GM18526 (cell line): Measurements from ENCODE around the gene ATP8B1.

Source experiments
- POLR2A ChIP-seq: IDR thresholded peaks from 3 replicates; pipeline ENCODE4 v1.6.1; 2011; ENCODE audit not compliant: insufficient read length; ENCODE audit errors: extremely low read depth

The ATP8B1 gene

GRCh38 chr18:57785751-57786437 is 17.2 kb downstream of the ATP8B1 start:
- no peak for TF ChIP-seq POLR2A

GRCh38 chr18:57784801-57785114 is 18.4 kb downstream of the ATP8B1 start:
- TF ChIP-seq POLR2A = no peak

GRCh38 chr18:57784034-57784800 is 18.9 kb downstream of the ATP8B1 start:
- no peak for TF ChIP-seq POLR2A

- TF ChIP-seq POLR2A = no peak
Measured at GRCh38 chr18:57782049-57782448, 21.1 kb downstream of the ATP8B1 start.

- no peak for TF ChIP-seq POLR2A
Measured at GRCh38 chr18:57780706-57781347, 22.3 kb downstream of the ATP8B1 start.

- no peak for TF ChIP-seq POLR2A
Measured at GRCh38 chr18:57780318-57780705, 22.8 kb downstream of the ATP8B1 start.

- TF ChIP-seq POLR2A = no peak
Measured at GRCh38 chr18:57776767-57777166, 26.3 kb downstream of the ATP8B1 start.

- no peak for TF ChIP-seq POLR2A
Measured at GRCh38 chr18:57776354-57776753, 26.8 kb downstream of the ATP8B1 start.

GRCh38 chr18:57775937-57776336 is 27.2 kb downstream of the ATP8B1 start:
- no peak for TF ChIP-seq POLR2A

GRCh38 chr18:57772387-57772799 is 30.7 kb downstream of the ATP8B1 start:
- TF ChIP-seq POLR2A = no peak

- TF ChIP-seq POLR2A = no peak
Measured at GRCh38 chr18:57771626-57772025, 31.5 kb downstream of the ATP8B1 start.

GRCh38 chr18:57771193-57771592 is 31.9 kb downstream of the ATP8B1 start:
- TF ChIP-seq POLR2A = no peak

GRCh38 chr18:57768537-57769326 is 34.4 kb downstream of the ATP8B1 start:
- TF ChIP-seq POLR2A = no peak

GRCh38 chr18:57767259-57768050 is 35.7 kb downstream of the ATP8B1 start:
- TF ChIP-seq POLR2A = no peak

GRCh38 chr18:57764995-57765394 is 38.1 kb downstream of the ATP8B1 start:
- TF ChIP-seq POLR2A = no peak
